ENCODE measurements around the gene KRT75. TPM values are rescaled to one million over a fixed set of nuclear protein-coding genes. Genes with fewer than 3 reads are reported as not detected.
"Not testable (repeated sequence)": the region's sequence is repeated elsewhere in the genome, so short reads cannot be mapped to it uniquely, and the experiment has no call there.

The KRT75 gene
- polyA plus RNA-seq, 1 experiment: not detected

DNA sequence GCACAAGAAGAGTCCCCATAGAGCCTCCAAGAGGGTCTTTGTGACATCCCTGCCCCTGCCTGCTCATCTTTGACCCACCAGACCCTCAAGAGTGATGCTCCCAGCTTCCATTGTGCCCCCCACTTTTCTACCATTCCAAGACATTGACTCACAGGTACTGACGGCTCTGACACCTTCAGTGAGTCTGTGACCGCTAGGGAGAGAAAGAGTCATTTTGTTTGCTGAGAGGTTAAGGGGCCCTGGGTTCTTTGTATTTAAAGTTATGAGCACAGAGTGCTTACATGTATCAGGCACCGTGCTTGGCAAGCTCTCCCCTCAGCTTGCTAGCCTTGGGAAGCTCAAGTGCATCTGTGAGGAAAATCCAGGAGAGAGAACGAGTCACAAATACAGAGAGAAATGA, 21.0 kb downstream of the KRT75 start:
- POLR2A ChIA-PET: no interaction called here
- TF ChIP-seq, protein P1, sequence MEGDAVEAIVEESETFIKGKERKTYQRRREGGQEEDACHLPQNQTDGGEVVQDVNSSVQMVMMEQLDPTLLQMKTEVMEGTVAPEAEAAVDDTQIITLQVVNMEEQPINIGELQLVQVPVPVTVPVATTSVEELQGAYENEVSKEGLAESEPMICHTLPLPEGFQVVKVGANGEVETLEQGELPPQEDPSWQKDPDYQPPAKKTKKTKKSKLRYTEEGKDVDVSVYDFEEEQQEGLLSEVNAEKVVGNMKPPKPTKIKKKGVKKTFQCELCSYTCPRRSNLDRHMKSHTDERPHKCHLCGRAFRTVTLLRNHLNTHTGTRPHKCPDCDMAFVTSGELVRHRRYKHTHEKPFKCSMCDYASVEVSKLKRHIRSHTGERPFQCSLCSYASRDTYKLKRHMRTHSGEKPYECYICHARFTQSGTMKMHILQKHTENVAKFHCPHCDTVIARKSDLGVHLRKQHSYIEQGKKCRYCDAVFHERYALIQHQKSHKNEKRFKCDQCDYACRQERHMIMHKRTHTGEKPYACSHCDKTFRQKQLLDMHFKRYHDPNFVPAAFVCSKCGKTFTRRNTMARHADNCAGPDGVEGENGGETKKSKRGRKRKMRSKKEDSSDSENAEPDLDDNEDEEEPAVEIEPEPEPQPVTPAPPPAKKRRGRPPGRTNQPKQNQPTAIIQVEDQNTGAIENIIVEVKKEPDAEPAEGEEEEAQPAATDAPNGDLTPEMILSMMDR (IDR thresholded peaks at IDR 0.05; ENCODE audit: insufficient read depth, low read depth, low read length): no peak
- DNase-seq (ENCODE audit: low read depth): no peak
- H3K36me3 ChIP-seq (ENCODE audit: control insufficient read depth, insufficient read depth, low read length): no peaks in the 10 kb centered on the region
- CTCF ChIA-PET: interaction anchor here (1.0 to 2.2 kb wide), 4 partner anchors 12 to 216 kb away, joined by 3 to 10 read pairs (median 4); no protein-coding TSS in a partner anchor
- no peaks in the 10 kb centered on the region; the same call in none of the 2 replicates for H3K27me3 ChIP-seq (ENCODE audit: control insufficient read depth, insufficient read depth, low read length)
- H3K4me3 ChIP-seq (ENCODE audit: low read depth, low read length): no peak overlapping the region

DNA sequence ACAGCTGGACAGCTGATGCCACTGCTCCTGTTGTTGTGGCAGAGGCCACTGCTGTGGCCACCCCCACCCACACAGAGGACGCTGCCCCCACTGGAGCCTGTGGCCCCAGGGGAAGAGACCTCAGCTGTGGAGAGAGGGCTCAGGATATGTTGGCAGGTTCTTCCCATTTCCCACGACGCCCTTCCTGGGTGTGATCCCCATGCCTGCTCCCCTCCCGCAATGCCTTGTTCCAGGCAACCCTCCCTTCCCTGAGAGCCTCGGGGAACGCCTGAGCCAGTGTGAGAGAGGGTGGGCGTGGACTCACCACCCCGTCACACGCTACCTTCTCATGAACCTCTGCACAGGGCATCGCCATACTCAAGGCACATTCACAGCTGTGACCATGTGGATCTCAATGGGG, 22.4 kb downstream of the KRT75 start:
- no peak for DNase-seq (ENCODE audit: low read depth)
- CTCF ChIA-PET: interaction anchor here (1.1 kb wide), 1 partner anchor 16 kb away, joined by 3 read pairs; no protein-coding TSS in a partner anchor
- POLR2A ChIA-PET: no interaction called here
- Histone ChIP-seq H3K27me3 (ENCODE audit: control insufficient read depth, insufficient read depth, low read length) (peaks cover 2% of the 10 kb centered on the region), H3K36me3 (ENCODE audit: control insufficient read depth, insufficient read depth, low read length) (no peaks in the 10 kb centered on the region), H3K4me3 (ENCODE audit: low read depth, low read length) (no peak overlapping the region)
- TF ChIP-seq, protein P1 (IDR thresholded peaks at IDR 0.05; ENCODE audit: insufficient read depth, low read depth, low read length): no peak

- H3K4me3 ChIP-seq (ENCODE audit: low read depth, low read length); H3K27me3 ChIP-seq (ENCODE audit: control insufficient read depth, insufficient read depth, low read length); DNase-seq (ENCODE audit: low read depth); CTCF ChIA-PET; POLR2A ChIA-PET; H3K36me3 ChIP-seq (ENCODE audit: control insufficient read depth, insufficient read depth, low read length): not testable (repeated sequence)
Measured at GRCh38 chr12:52410589-52411248, 23.5 kb downstream of the KRT75 start.

DNA sequence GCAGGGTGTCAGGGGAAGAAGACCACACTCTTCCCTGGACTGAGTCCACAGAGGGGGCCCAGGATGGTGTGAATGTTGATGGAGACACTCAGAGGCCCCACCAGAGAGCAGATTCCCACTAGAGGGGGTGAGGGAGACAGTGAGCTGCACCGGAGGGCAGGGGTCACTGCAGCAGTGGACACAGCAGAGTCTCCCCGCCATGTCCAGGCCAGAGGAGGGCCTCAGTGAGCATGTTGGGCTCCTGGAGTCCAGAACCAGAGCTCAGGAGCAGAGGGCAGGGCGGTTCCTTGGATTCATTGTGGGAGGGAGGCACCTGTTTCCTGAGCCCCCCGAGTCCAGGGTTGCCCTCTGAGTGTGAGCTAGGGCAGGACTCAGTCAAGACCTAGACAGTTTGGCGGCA, 26.3 kb downstream of the KRT75 start:
- no peak for DNase-seq (ENCODE audit: low read depth)
- Histone ChIP-seq H3K36me3 (ENCODE audit: control insufficient read depth, insufficient read depth, low read length) (no peaks in the 10 kb centered on the region), H3K27me3 (ENCODE audit: control insufficient read depth, insufficient read depth, low read length) (peaks cover 4% of the 10 kb centered on the region), H3K4me3 (ENCODE audit: low read depth, low read length) (no peak overlapping the region)
- CTCF ChIA-PET: no interaction called here
- TF ChIP-seq, protein P1 (IDR thresholded peaks at IDR 0.05; ENCODE audit: insufficient read depth, low read depth, low read length): no peak
- POLR2A ChIA-PET: no interaction called here

GRCh38 chr12:52405922-52406385, 28.2 kb downstream of the KRT75 start, which contains the start of gene KRT82:
TSS of gene KRT82 (minus strand) at chr12:52406335. CDS start at chr12:52406277, 58 bp downstream.
- ChIA-PET CTCF (interaction anchor here (1.3 kb wide), 1 partner anchor 459 kb away, joined by 4 read pairs; no protein-coding TSS in a partner anchor), POLR2A (no interaction called here)
- no peak for DNase-seq (ENCODE audit: low read depth)
- Histone ChIP-seq H3K4me3 (ENCODE audit: low read depth, low read length) (no peak within 1 kb of the TSS), H3K27me3 (ENCODE audit: control insufficient read depth, insufficient read depth, low read length) (peaks cover 8% of the 10 kb centered on the region), H3K36me3 (ENCODE audit: control insufficient read depth, insufficient read depth, low read length) (no peaks in the 10 kb centered on the region)
- TF ChIP-seq, protein P1 (IDR thresholded peaks at IDR 0.05; ENCODE audit: insufficient read depth, low read depth, low read length): no peak
